ENCODE measurements around the gene KIF14. TPM values are rescaled to one million over a fixed set of nuclear protein-coding genes. Genes with fewer than 3 reads are reported as not detected.

Gene KIF14
- total RNA-seq, 1 experiment from 2014 or later: 25.5 TPM

- intact Hi-C loops (cut with micrococcal nuclease): no loop called here
- TF ChIP-seq, protein P1, sequence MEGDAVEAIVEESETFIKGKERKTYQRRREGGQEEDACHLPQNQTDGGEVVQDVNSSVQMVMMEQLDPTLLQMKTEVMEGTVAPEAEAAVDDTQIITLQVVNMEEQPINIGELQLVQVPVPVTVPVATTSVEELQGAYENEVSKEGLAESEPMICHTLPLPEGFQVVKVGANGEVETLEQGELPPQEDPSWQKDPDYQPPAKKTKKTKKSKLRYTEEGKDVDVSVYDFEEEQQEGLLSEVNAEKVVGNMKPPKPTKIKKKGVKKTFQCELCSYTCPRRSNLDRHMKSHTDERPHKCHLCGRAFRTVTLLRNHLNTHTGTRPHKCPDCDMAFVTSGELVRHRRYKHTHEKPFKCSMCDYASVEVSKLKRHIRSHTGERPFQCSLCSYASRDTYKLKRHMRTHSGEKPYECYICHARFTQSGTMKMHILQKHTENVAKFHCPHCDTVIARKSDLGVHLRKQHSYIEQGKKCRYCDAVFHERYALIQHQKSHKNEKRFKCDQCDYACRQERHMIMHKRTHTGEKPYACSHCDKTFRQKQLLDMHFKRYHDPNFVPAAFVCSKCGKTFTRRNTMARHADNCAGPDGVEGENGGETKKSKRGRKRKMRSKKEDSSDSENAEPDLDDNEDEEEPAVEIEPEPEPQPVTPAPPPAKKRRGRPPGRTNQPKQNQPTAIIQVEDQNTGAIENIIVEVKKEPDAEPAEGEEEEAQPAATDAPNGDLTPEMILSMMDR (IDR thresholded peaks at IDR 0.05; ENCODE audit: unreplicated experiment): no peak
- Mint-ChIP-seq H3K27me3 (ENCODE audit: insufficient read depth, unreplicated experiment) (no peaks in the 10 kb centered on the region), H3K4me3 (ENCODE audit: unreplicated experiment) (no peak overlapping the region), H3K9me3 (ENCODE audit: unreplicated experiment) (no peaks in the 10 kb centered on the region), H3K4me1 (ENCODE audit: insufficient read depth, unreplicated experiment) (peaks cover 10% of the 10 kb centered on the region), H3K36me3 (ENCODE audit: insufficient read depth, unreplicated experiment) (no peaks in the 10 kb centered on the region), H3K27ac (ENCODE audit: low read depth, unreplicated experiment) (no peak overlapping the region)
- no peak for DNase-seq (ENCODE audit: unreplicated experiment)
- CTCF ChIA-PET: interaction anchor here (0.6 to 2.5 kb wide), 8 partner anchors 21 to 210 kb away, joined by 3 to 25 read pairs (median 4); no protein-coding TSS in a partner anchor
- POLR2A ChIA-PET: interaction anchor here (0.6 to 2.2 kb wide), 12 partner anchors 9 to 587 kb away, joined by 3 to 12 read pairs (median 3); partner anchors contain the start of genes CAMSAP2 and DDX59
- BruUV-seq (replicated peaks): no TSS peak
Measured at GRCh38 chr1:200627575-200628222, 7.1 kb upstream of the KIF14 start.

DNA sequence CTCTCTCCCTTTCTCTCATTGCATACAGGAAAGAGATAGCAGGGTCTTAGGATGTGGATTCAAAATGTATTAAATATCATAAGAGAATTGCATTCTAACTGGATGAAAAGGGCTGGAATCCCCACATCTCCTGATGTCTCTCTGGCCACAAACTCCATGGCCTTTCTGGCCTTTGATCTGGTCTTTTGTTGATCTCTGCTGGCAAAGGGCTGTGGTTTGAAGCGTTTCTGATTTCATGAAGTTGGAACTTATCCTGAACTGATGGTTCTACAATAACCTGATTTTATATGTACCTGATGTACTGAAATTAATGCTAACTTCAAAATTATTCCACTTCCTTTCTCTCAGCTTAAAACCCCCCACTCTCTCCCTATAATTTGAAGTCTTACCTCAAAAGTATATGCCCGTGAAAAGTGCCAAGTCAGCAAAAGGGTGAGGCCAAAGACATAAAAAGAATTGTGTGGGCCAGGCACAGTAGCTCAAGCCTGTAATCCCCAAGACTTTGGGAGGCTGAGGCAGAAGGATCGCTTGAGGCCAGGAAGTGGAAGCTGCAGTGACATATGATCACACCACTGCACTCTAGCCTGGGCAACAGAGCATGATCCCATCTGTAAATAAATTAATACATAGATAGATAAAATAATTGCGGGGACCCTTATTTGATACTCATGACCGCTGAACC is 6.4 kb upstream of the KIF14 start:
- Mint-ChIP-seq H3K4me3 (ENCODE audit: unreplicated experiment) (no peak overlapping the region), H3K27me3 (ENCODE audit: insufficient read depth, unreplicated experiment) (no peaks in the 10 kb centered on the region), H3K27ac (ENCODE audit: low read depth, unreplicated experiment) (no peak overlapping the region), H3K36me3 (ENCODE audit: insufficient read depth, unreplicated experiment) (no peaks in the 10 kb centered on the region), H3K4me1 (ENCODE audit: insufficient read depth, unreplicated experiment) (peaks cover 10% of the 10 kb centered on the region), H3K9me3 (ENCODE audit: unreplicated experiment) (no peaks in the 10 kb centered on the region)
- intact Hi-C loops (cut with micrococcal nuclease): no loop called here
- no peak for DNase-seq (ENCODE audit: unreplicated experiment)
- POLR2A ChIA-PET: interaction anchor here (0.6 to 2.2 kb wide), 9 partner anchors 9 to 586 kb away, joined by 3 to 12 read pairs (median 3); partner anchors contain the start of genes CAMSAP2 and DDX59
- TF ChIP-seq, protein P1 (IDR thresholded peaks at IDR 0.05; ENCODE audit: unreplicated experiment): no peak
- BruUV-seq (replicated peaks): no TSS peak
- CTCF ChIA-PET: interaction anchor here (0.6 to 2.5 kb wide), 8 partner anchors 22 to 211 kb away, joined by 3 to 25 read pairs (median 4); no protein-coding TSS in a partner anchor

DNA sequence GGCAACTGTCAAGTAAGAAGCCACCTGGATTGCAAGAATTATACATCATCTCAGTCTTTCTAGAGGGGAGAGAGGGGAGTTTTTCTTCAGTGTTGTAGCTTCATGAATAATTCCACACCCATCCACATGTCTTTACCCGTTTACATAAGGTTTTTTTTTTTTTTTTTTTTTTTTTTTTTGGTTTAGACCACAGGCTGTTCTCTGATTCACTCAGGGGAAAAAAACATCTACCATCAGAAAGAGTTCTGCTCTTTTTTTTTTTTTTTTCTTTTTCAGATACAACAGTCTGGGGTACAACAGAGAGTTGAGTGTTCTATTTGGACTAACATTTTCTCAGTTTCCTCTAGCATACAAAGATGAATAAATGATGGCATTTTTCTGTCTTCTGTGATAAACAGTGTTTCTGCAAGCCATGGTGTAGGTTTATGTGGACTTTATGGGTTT is 4.9 kb upstream of the KIF14 start:
- ChIA-PET POLR2A (interaction anchor here (0.6 to 5.1 kb wide), 25 partner anchors 9 to 269 kb away, joined by 3 to 59 read pairs (median 5); partner anchors contain the start of genes CAMSAP2, DDX59 and INAVA), CTCF (interaction anchor here (0.6 to 5.6 kb wide), 18 partner anchors 9 to 304 kb away, joined by 3 to 84 read pairs (median 4); partner anchors contain the start of gene CAMSAP2)
- no TSS peak for BruUV-seq (replicated peaks)
- TF ChIP-seq, protein P1 (IDR thresholded peaks at IDR 0.05; ENCODE audit: unreplicated experiment): no peak
- Mint-ChIP-seq H3K9me3 (ENCODE audit: unreplicated experiment) (no peaks in the 10 kb centered on the region), H3K27ac (ENCODE audit: low read depth, unreplicated experiment) (peak overlapping the region; percentile 65), H3K4me3 (ENCODE audit: unreplicated experiment) (no peak overlapping the region), H3K36me3 (ENCODE audit: insufficient read depth, unreplicated experiment) (no peaks in the 10 kb centered on the region), H3K4me1 (ENCODE audit: insufficient read depth, unreplicated experiment) (peaks cover 10% of the 10 kb centered on the region), H3K27me3 (ENCODE audit: insufficient read depth, unreplicated experiment) (no peaks in the 10 kb centered on the region)
- peak; percentile 30 for DNase-seq (ENCODE audit: unreplicated experiment)
- intact Hi-C loops (cut with micrococcal nuclease): loop anchor here (1.0 kb wide), 2 partner anchors 44 to 212 kb away; partner anchors contain the start of gene DDX59
